IMR-90 (cell line): ENCODE data around the gene LUZP1. TPM values are rescaled to one million over a fixed set of nuclear protein-coding genes. Genes with fewer than 3 reads are reported as not detected.

ENCODE experiments used
- ATAC-seq: fragments of 200-7000 bp; cut with Tn5 transposase; 2 replicates; pipeline ENCODE4 v1.9.1; 2020; ENCODE audit warnings: low read depth, mild to moderate bottlenecking, moderate library complexity
- BruUV-seq: library from RNA; stranded (reverse); fragments of 400-500 nt; replicated peaks from 2 replicates; lab custom pipeline; 2021; lab: Mats Ljungman, UMichigan
- CTCF ChIA-PET: fragments of 300-600 bp; formaldehyde crosslinking; extraction: SDS; loops from one replicate; lab custom pipeline; 2021; ENCODE audit warnings: antibody characterized with exemption; lab: Yijun Ruan, JAX
- POLR2A ChIA-PET: fragments of 300-600 bp; sonication (Branson Sonifier 250); formaldehyde crosslinking; loops from one replicate; lab custom pipeline; 2022; ENCODE audit warnings: antibody characterized with exemption; ENCODE audit not compliant: unreplicated experiment; lab: Charles Lee
- DNase-seq: peaks from one replicate; pipeline ENCODE4 v3.0.0; 2013
- H2AFZ ChIP-seq: replicated peaks from 2 replicates; pipeline ENCODE3; 2013; ENCODE audit warnings: low read length, mild to moderate bottlenecking; ENCODE audit not compliant: poor library complexity
- H2AK5ac ChIP-seq: 2 replicates; pipeline ENCODE4 v1.6.1; 2013; ENCODE audit warnings: low read depth, low read length, inconsistent platforms
- H2AK9ac ChIP-seq: replicated peaks from 2 replicates; pipeline ENCODE3; 2013; ENCODE audit warnings: mild to moderate bottlenecking, low read depth, low read length, moderate library complexity; ENCODE audit not compliant: poor library complexity
- H2BK120ac ChIP-seq: 2 replicates; pipeline ENCODE4 v1.6.1; 2013; ENCODE audit warnings: low read depth, low read length, inconsistent platforms
- H2BK15ac ChIP-seq: 3 replicates; pipeline ENCODE4 v1.6.1; 2013; ENCODE audit warnings: low read depth, low read length, inconsistent platforms
- H2BK20ac ChIP-seq: 2 replicates; pipeline ENCODE4 v1.6.1; 2013; ENCODE audit warnings: low read depth, mild to moderate bottlenecking, inconsistent platforms, low read length, moderate library complexity
- H2BK5ac ChIP-seq: 2 replicates; pipeline ENCODE4 v1.6.1; 2013; ENCODE audit warnings: mild to moderate bottlenecking, low read depth, low read length, inconsistent platforms; ENCODE audit not compliant: poor library complexity, severe bottlenecking
- H3K14ac ChIP-seq: replicated peaks from 2 replicates; pipeline ENCODE4 v1.6.1; 2013; ENCODE audit warnings: low read depth, low read length, inconsistent platforms
- H3K18ac ChIP-seq: 2 replicates; pipeline ENCODE4 v1.6.1; 2013; ENCODE audit warnings: low read depth, low read length, control low read depth
- H3K23ac ChIP-seq: 2 replicates; pipeline ENCODE4 v1.6.1; 2013; ENCODE audit warnings: low read depth, low read length, inconsistent platforms
- H3K27ac ChIP-seq: 2 replicates; pipeline ENCODE4 v1.5.1; 2013; ENCODE audit warnings: mild to moderate bottlenecking, control low read depth, low read length; ENCODE audit not compliant: insufficient read depth
- H3K27me3 ChIP-seq: 2 replicates; pipeline ENCODE4 v1.6.1; 2013; ENCODE audit warnings: low read length; ENCODE audit not compliant: control insufficient read depth, insufficient read depth
- H3K36me3 ChIP-seq: 2 replicates; pipeline ENCODE4 v1.6.1; 2013; ENCODE audit warnings: low read length, mixed read lengths; ENCODE audit not compliant: control insufficient read depth, insufficient read depth
- H3K4ac ChIP-seq: 2 replicates; pipeline ENCODE4 v1.6.1; 2013; ENCODE audit warnings: low read depth, low read length, inconsistent platforms
- H3K4me1 ChIP-seq: 2 replicates; pipeline ENCODE4 v1.6.1; 2013; ENCODE audit warnings: low read length, mixed read lengths; ENCODE audit not compliant: control insufficient read depth, insufficient read depth
- H3K4me2 ChIP-seq: 2 replicates; pipeline ENCODE4 v1.6.1; 2013; ENCODE audit warnings: low read depth, mild to moderate bottlenecking, control low read depth, low read length, moderate library complexity
- H3K4me3 ChIP-seq: 2 replicates; pipeline ENCODE4 v1.5.1; 2013; ENCODE audit warnings: low read depth, mild to moderate bottlenecking, control low read depth, low read length, moderate library complexity; ENCODE audit not compliant: insufficient read depth
- H3K56ac ChIP-seq: 2 replicates; pipeline ENCODE4 v1.6.1; 2013; ENCODE audit warnings: low read length, inconsistent platforms; ENCODE audit not compliant: insufficient read depth; ENCODE audit errors: extremely low read depth
- H3K79me1 ChIP-seq, 2 experiments: 2 replicates each; pipeline ENCODE4 v1.6.1; 2013; ENCODE audit warnings: low read length in 2 of 2, inconsistent platforms in 1 of 2, low read depth in 1 of 2
- H3K9ac ChIP-seq: 2 replicates; pipeline ENCODE4 v1.6.1; 2013; ENCODE audit warnings: low read depth, low read length, control low read depth
- H3K9me1 ChIP-seq: 2 replicates; pipeline ENCODE4 v1.6.1; 2013; ENCODE audit warnings: low read length, inconsistent platforms; ENCODE audit not compliant: insufficient read depth
- H3K9me3 ChIP-seq: 2 replicates; pipeline ENCODE4 v1.6.1; 2013; ENCODE audit warnings: low read length; ENCODE audit not compliant: control insufficient read depth, insufficient read depth
- H4K20me1 ChIP-seq: 2 replicates; pipeline ENCODE4 v1.6.1; 2013; ENCODE audit warnings: low read length, inconsistent platforms; ENCODE audit not compliant: insufficient read depth
- H4K5ac ChIP-seq: 2 replicates; pipeline ENCODE4 v1.6.1; 2013; ENCODE audit warnings: mild to moderate bottlenecking, low read depth, low read length, control low read depth
- H4K8ac ChIP-seq, 2 experiments: 2 replicates each; pipeline ENCODE4 v1.6.1; 2013; ENCODE audit warnings: low read depth in 2 of 2, low read length in 2 of 2, control low read depth in 1 of 2, inconsistent platforms in 1 of 2
- H4K91ac ChIP-seq: 2 replicates; pipeline ENCODE4 v1.6.1; 2013; ENCODE audit warnings: low read depth, low read length, inconsistent platforms; ENCODE audit not compliant: insufficient read depth
- BHLHE40 ChIP-seq: fragments of 150-350 bp; IDR thresholded peaks from 2 replicates; pipeline ENCODE4 v1.6.1; 2016; ENCODE audit warnings: mild to moderate bottlenecking, low read depth, low read length
- CEBPB ChIP-seq: IDR thresholded peaks from 2 replicates; pipeline ENCODE4 v1.6.1; 2012; ENCODE audit warnings: low read depth, low read length, improper control_type of control experiment
- CHD1 ChIP-seq: IDR thresholded peaks from 2 replicates; pipeline ENCODE4 v1.6.1; 2012; ENCODE audit warnings: low read depth, low read length, improper control_type of control experiment
- ELK1 ChIP-seq: fragments of 150-350 bp; IDR thresholded peaks from 2 replicates; pipeline ENCODE4 v1.6.1; 2016; ENCODE audit warnings: low read depth, mild to moderate bottlenecking, low read length, moderate library complexity, borderline replicate concordance
- FOS ChIP-seq: fragments of 150-350 bp; IDR thresholded peaks from 2 replicates; pipeline ENCODE4 v1.6.1; 2016; ENCODE audit warnings: low read depth, low read length
- MAZ ChIP-seq: IDR thresholded peaks from 2 replicates; pipeline ENCODE4 v1.6.1; 2012; ENCODE audit warnings: low read depth, mild to moderate bottlenecking, low read length, improper control_type of control experiment, moderate library complexity, borderline replicate concordance
- MXI1 ChIP-seq: IDR thresholded peaks from 2 replicates; pipeline ENCODE4 v1.6.1; 2012; ENCODE audit warnings: low read depth, mild to moderate bottlenecking, low read length, moderate library complexity, borderline replicate concordance
- RAD21 ChIP-seq: IDR thresholded peaks from 2 replicates; pipeline ENCODE4 v1.6.1; 2012; ENCODE audit warnings: low read length, improper control_type of control experiment
- RCOR1 ChIP-seq: IDR thresholded peaks from 2 replicates; pipeline ENCODE4 v1.6.1; 2012; ENCODE audit warnings: mild to moderate bottlenecking, low read length, improper control_type of control experiment; ENCODE audit not compliant: insufficient replicate concordance
- RFX5 ChIP-seq: IDR thresholded peaks from 2 replicates; pipeline ENCODE4 v1.8.0; 2012; ENCODE audit warnings: low read depth, mild to moderate bottlenecking, low read length, moderate library complexity
- SMC3 ChIP-seq: fragments of 150-350 bp; IDR thresholded peaks from 2 replicates; pipeline ENCODE4 v1.6.1; 2016; ENCODE audit warnings: low read depth, mild to moderate bottlenecking, antibody characterized with exemption, low read length, moderate library complexity
- USF2 ChIP-seq: fragments of 150-350 bp; IDR thresholded peaks from 2 replicates; pipeline ENCODE4 v1.6.1; 2017; ENCODE audit warnings: mild to moderate bottlenecking, antibody characterized with exemption, low read length, low read depth
- WGBS, 2 experiments: methylation state at CpG; one replicate each; pipeline versions ENCODE4 v1.1.5 to v1.1.7; 2013; ENCODE audit warnings: missing lambda C conversion rate in 2 of 2; ENCODE audit not compliant: insufficient read length in 1 of 2; ENCODE audit errors: extremely low coverage in 2 of 2; 5-methylcytosine and 5-hydroxymethylcytosine counted together
- dilution Hi-C: fragments of 300-500 bp; cut with HindIII; formaldehyde crosslinking; loops from one replicate; pipeline ENCODE4 v1.14.3; 2018; ENCODE audit warnings: low sequenced_read_pairs; ENCODE audit not compliant: unreplicated experiment
- in situ Hi-C: fragments of 300-500 bp; cut with MboI; formaldehyde crosslinking; loops from 3 replicates; pipeline ENCODE4 v1.14.3; 2019; ENCODE audit warnings: low sequenced_read_pairs, inconsistent platforms, mixed read lengths
- intact Hi-C: fragments of 100-400 bp; cut with micrococcal nuclease; formaldehyde crosslinking; loops from 2 replicates; pipeline ENCODE4 v1.10.0; 2022
- polyA plus RNA-seq, 3 experiments: library from polyadenylated mRNA; depleted of rRNA; stranded (reverse); fragments of >200 nt; gene quantifications; 2 replicates each; pipeline ENCODE4 v1.2.3, GENCODE V29; 2012; ENCODE audit warnings: low replicate concordance in 1 of 3
- total RNA-seq: library from RNA; depleted of rRNA; stranded (reverse); fragments of >200 nt; gene quantifications from 2 replicates; pipeline ENCODE4 v1.2.3, GENCODE V29; 2012

The LUZP1 gene
- total and polyA plus RNA-seq, 2 of the 4 experiments (the other 2 are of a cell fraction), result 13.1 to 31.7 TPM

GRCh38 chr1:23132033-23132432 is 36.6 kb downstream of the LUZP1 start:
- H3K9me1 ChIP-seq, result peaks cover 10% of the 10 kb centered on the region; the same call in 1 of the 2 replicates
- no peak overlapping the region for H2BK120ac ChIP-seq
- CTCF ChIA-PET, result interaction anchor here (1.4 kb wide), 1 partner anchor 11 kb away, joined by 3 read pairs; no protein-coding TSS in a partner anchor
- no TSS peak for BruUV-seq
- H3K27me3 ChIP-seq, result no peaks in the 10 kb centered on the region
- H3K56ac ChIP-seq, result no peak overlapping the region
- H3K4me1 ChIP-seq, result peaks cover 4% of the 10 kb centered on the region; the same call in 1 of the 2 replicates
- H4K20me1 ChIP-seq, result peaks cover 77% of the 10 kb centered on the region
- H3K36me3 ChIP-seq, result peaks cover 4% of the 10 kb centered on the region; the same call in 1 of the 2 replicates
- H3K14ac ChIP-seq, result no peak overlapping the region
- H3K9ac ChIP-seq, result no peak overlapping the region
- H4K8ac ChIP-seq, result no peak overlapping the region
- POLR2A ChIA-PET, result no interaction called here
- no peak for DNase-seq
- H3K18ac ChIP-seq, result no peak overlapping the region
- no peak overlapping the region for H2AFZ ChIP-seq
- no peak overlapping the region for H2BK20ac ChIP-seq
- H2AK5ac ChIP-seq, result no peak overlapping the region
- peaks cover 5 to 66% of the 10 kb centered on the region in 2 experiments; a peak in 3 of 4 replicates for H3K79me1 ChIP-seq
- intact Hi-C loops, result no loop called here
- no peak overlapping the region for H2BK15ac ChIP-seq
- H2BK5ac ChIP-seq, result peak overlapping the region; percentile 3
- no CpG with 5 or more reads among the region's 1 CpG for WGBS, 2 experiments
- no peak overlapping the region for H3K4me3 ChIP-seq
- in situ Hi-C loops, result no loop called here
- H3K23ac ChIP-seq, result no peak overlapping the region
- dilution Hi-C loops, result no loop called here
- H3K4me2 ChIP-seq, result no peak overlapping the region
- H4K5ac ChIP-seq, result no peak overlapping the region
- no peak overlapping the region for H2AK9ac ChIP-seq
- no peak overlapping the region for H3K4ac ChIP-seq
- TF ChIP-seq RCOR1 (no peak), FOS (no peak), CEBPB (no peak), MAZ (no peak), USF2 (no peak), BHLHE40 (no peak), CHD1 (no peak), SMC3 (no peak), RAD21 (no peak), MXI1 (no peak), RFX5 (no peak), ELK1 (no peak)
- ATAC-seq, result no peak
- no peaks in the 10 kb centered on the region for H3K9me3 ChIP-seq
- H3K27ac ChIP-seq, result no peak overlapping the region
- H4K91ac ChIP-seq, result no peak overlapping the region
